ENCODE data around the gene HTT-AS. TPM values are rescaled to one million over a fixed set of nuclear protein-coding genes. Genes with fewer than 3 reads are reported as not detected.

The HTT-AS gene
- total and polyA plus RNA-seq, 2 of the 13 experiments (the other 11 are each of a cell fraction or from before 2014, with no cell fraction given) = not detected

- TF ChIP-seq USF2 (IDR thresholded peaks at IDR 0.05; ENCODE audit: low read depth, low read length) (peak; percentile 51; the same call in 1 of the 2 replicates), USF2 (CRISPR knock-in tag; IDR thresholded peaks at IDR 0.05; ENCODE audit: borderline replicate concordance) (peak; percentile 75; the same call in 1 of the 2 replicates), ARID4A (CRISPR knock-in tag; IDR thresholded peaks at IDR 0.05; ENCODE audit: borderline replicate concordance) (peak; percentile 30; the same call in 1 of the 2 replicates), KLF6 (CRISPR knock-in tag; IDR thresholded peaks at IDR 0.05) (0 out of 2 replicates have a peak, but pooled peaks have one; percentile 40), ASH2L (IDR thresholded peaks at IDR 0.05; ENCODE audit: insufficient read length, low read depth, low read length) (no peak), ZNF616 (CRISPR knock-in tag; IDR thresholded peaks at IDR 0.05; ENCODE audit: low read depth) (no peak), TBX3 (IDR thresholded peaks at IDR 0.05; ENCODE audit: borderline replicate concordance) (0 out of 2 replicates have a peak, but pooled peaks have one; percentile 18), ZNF260 (CRISPR knock-in tag; IDR thresholded peaks at IDR 0.05; ENCODE audit: borderline replicate concordance, low read depth) (no peak), HNRNPH1 (optimal IDR thresholded peaks at IDR 0.05; ENCODE audit: low read depth, low read length) (no peak), ZMYM2 (CRISPR knock-in tag; IDR thresholded peaks at IDR 0.05) (no peak), ZNF777 (CRISPR knock-in tag; IDR thresholded peaks at IDR 0.05) (no peak), ZSCAN22 (CRISPR knock-in tag; IDR thresholded peaks at IDR 0.05) (no peak), ARNTL (CRISPR knock-in tag; IDR thresholded peaks at IDR 0.05) (0 out of 2 replicates have a peak, but pooled peaks have one; percentile 37), ZNF605 (CRISPR knock-in tag; IDR thresholded peaks at IDR 0.05) (0 out of 2 replicates have a peak, but pooled peaks have one; percentile 20), ZNF614 (CRISPR knock-in tag; IDR thresholded peaks at IDR 0.05; ENCODE audit: borderline replicate concordance) (no peak), IRF1 (CRISPR knock-in tag; IDR thresholded peaks at IDR 0.05; ENCODE audit: low read depth) (no peak), ZNF512B (CRISPR knock-in tag; IDR thresholded peaks at IDR 0.05; ENCODE audit: borderline replicate concordance) (no peak), ZNF235 (CRISPR knock-in tag; IDR thresholded peaks at IDR 0.05; ENCODE audit: borderline replicate concordance) (no peak)
Observed at GRCh38 chr4:3047464-3048286, 26.7 kb downstream of the HTT-AS start (continued).
